Measurements from ENCODE around the gene TBCD.

Gene TBCD

GRCh38 chr17:82883419-82884031 lies 131.7 kb downstream of the TBCD start:
- DNase-seq (ENCODE audit: low read depth), result peak; percentile 51
- TF ChIP-seq MAX (IDR thresholded peaks at IDR 0.05; ENCODE audit: low read depth, low read length) (no peak), CTCF (IDR thresholded peaks at IDR 0.05; ENCODE audit: low read depth, low read length) (no peak), POLR2A (IDR thresholded peaks at IDR 0.05; ENCODE audit: extremely low read depth, insufficient read length) (no peak), MYC (IDR thresholded peaks at IDR 0.05; ENCODE audit: low read depth, low read length) (no peak)
- H3K4me3 ChIP-seq (ENCODE audit: low read depth, low read length), result no peak overlapping the region

GRCh38 chr17:82884341-82884969 lies 132.6 kb downstream of the TBCD start:
- H3K4me3 ChIP-seq (ENCODE audit: low read depth, low read length), result no peak overlapping the region
- TF ChIP-seq POLR2A (IDR thresholded peaks at IDR 0.05; ENCODE audit: extremely low read depth, insufficient read length), result no peak
- no peak for TF ChIP-seq MAX (IDR thresholded peaks at IDR 0.05; ENCODE audit: low read depth, low read length)
- TF ChIP-seq CTCF (IDR thresholded peaks at IDR 0.05; ENCODE audit: low read depth, low read length), result no peak
- no peak for TF ChIP-seq MYC (IDR thresholded peaks at IDR 0.05; ENCODE audit: low read depth, low read length)
- peak; percentile 80 for DNase-seq (ENCODE audit: low read depth)

GRCh38 chr17:82884970-82885353 lies 133.1 kb downstream of the TBCD start:
- no peak for DNase-seq (ENCODE audit: low read depth)
- TF ChIP-seq CTCF (IDR thresholded peaks at IDR 0.05; ENCODE audit: low read depth, low read length) (no peak), MAX (IDR thresholded peaks at IDR 0.05; ENCODE audit: low read depth, low read length) (no peak), POLR2A (IDR thresholded peaks at IDR 0.05; ENCODE audit: extremely low read depth, insufficient read length) (no peak), MYC (IDR thresholded peaks at IDR 0.05; ENCODE audit: low read depth, low read length) (no peak)
- H3K4me3 ChIP-seq (ENCODE audit: low read depth, low read length), result no peak overlapping the region

- DNase-seq (ENCODE audit: low read depth), result peak; percentile 91
- TF ChIP-seq POLR2A (IDR thresholded peaks at IDR 0.05; ENCODE audit: extremely low read depth, insufficient read length), result no peak
- TF ChIP-seq MAX (IDR thresholded peaks at IDR 0.05; ENCODE audit: low read depth, low read length), result no peak
- TF ChIP-seq CTCF (IDR thresholded peaks at IDR 0.05; ENCODE audit: low read depth, low read length), result no peak
- TF ChIP-seq MYC (IDR thresholded peaks at IDR 0.05; ENCODE audit: low read depth, low read length), result no peak
Observed at GRCh38 chr17:82887255-82888164, 135.6 kb downstream of the TBCD start.

GRCh38 chr17:82888583-82889495 lies 137.0 kb downstream of the TBCD start:
- no peak overlapping the region for H3K4me3 ChIP-seq (ENCODE audit: low read depth, low read length)
- TF ChIP-seq MYC (IDR thresholded peaks at IDR 0.05; ENCODE audit: low read depth, low read length) (no peak), POLR2A (IDR thresholded peaks at IDR 0.05; ENCODE audit: extremely low read depth, insufficient read length) (no peak), CTCF (IDR thresholded peaks at IDR 0.05; ENCODE audit: low read depth, low read length) (no peak), MAX (IDR thresholded peaks at IDR 0.05; ENCODE audit: low read depth, low read length) (no peak)
- no peak for DNase-seq (ENCODE audit: low read depth)

More at GRCh38 chr17:82887255-82888164, 135.6 kb downstream of the TBCD start:
- no peak overlapping the region for H3K4me3 ChIP-seq (ENCODE audit: low read depth, low read length)

Measured in NB4 (cell line).